Kidney tubule cell (primary cell): ENCODE results near the gene ATRIP.
A peak's percentile ranks its signal among the peaks of the same experiment; 100 is the strongest.
"Not testable (repeated sequence)": the region's sequence is repeated elsewhere in the genome, so short reads cannot be mapped to it uniquely, and the experiment has no call there.

Experiments used
- DNase-seq: peaks from one replicate; pipeline ENCODE4 v3.0.0-alpha.2; 2018; ENCODE audit warnings: low spot score

ATRIP gene

DNA sequence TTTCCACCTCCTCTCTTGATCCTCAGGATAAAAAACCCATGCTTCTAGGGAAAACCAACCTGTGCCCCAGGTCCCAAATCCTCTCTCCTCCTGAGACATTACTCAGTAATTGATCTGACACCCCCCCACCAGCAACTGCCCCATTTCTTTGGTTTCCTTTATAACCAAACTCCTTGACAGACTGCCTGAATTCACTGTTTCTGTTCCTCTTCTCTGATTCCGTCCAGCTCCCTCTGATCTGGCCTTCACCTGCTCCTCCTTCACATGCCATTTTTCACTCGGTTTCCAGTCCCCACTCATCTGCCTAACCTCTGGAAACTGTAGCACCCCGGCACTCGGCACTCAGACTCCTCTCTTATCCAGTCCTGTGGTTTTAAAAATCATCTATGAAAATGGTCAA, 8.7 kb upstream of the ATRIP start:
- DNase-seq = no peak

DNA sequence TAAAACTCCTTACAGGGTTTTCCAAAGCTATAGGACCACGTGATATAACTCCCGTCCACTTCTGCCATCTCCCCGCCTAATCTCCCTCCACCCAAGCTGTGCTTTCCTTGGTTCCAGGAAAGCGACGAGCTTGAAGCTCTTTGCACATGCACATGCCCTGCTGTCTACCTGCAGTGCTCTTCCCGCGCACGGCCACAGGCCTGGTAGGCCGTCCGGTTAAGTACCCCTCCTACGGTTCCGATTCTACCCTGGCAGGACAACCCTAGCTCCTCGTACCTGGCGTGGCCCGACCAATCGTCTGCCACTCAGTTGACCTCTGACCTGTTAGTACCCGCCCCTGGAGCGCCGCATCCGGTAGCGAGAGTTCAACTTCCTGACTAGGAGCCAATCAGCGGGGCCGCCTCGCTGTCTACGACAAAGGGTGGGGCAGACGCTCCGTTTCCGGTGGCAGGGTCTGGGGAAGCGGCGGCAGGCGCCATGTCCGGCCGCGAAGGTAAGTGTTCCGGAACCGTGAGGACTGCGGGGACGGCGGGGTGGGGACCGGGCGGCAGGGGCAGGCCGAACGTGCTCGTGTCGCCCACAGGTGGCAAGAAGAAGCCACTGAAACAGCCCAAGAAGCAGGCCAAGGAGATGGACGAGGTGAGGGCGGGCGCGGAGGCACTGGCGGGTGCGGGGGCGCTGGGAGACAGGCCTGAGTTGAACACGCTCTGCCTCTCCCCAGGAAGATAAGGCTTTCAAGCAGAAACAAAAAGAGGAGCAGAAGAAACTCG, 6.5 kb upstream of the ATRIP start, which contains the start of the genes CCDC51 and TMA7:
CCDC51 (minus strand) TSS at position 300 of the 770 bp plus-strand sequence. CDS start 4,991 bp downstream, outside the sequence.
TMA7 (plus strand) TSS at position 438 of the 770 bp plus-strand sequence; CDS start at position 478, 40 bp downstream.
- peak; percentile 98 for DNase-seq

DNA sequence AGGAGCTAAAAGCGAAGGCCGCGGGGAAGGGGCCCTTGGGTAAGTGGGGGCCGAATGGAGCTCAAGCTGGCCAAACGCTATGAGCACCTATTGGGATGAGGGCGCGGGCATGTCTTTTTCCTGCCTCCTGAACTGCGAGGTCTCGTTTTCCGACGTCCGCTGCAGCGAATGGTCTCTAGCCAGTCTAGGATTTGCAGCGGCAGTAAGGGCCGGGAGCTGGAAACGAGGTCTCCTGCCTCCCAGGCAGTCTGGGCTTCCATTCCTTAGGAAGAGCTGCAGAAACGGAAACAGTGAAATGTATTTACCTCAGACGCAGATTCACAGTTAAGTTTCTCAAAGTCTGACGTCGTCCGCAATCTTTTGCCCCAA, 6.0 kb upstream of the ATRIP start:
- DNase-seq = peak; percentile 27

DNA sequence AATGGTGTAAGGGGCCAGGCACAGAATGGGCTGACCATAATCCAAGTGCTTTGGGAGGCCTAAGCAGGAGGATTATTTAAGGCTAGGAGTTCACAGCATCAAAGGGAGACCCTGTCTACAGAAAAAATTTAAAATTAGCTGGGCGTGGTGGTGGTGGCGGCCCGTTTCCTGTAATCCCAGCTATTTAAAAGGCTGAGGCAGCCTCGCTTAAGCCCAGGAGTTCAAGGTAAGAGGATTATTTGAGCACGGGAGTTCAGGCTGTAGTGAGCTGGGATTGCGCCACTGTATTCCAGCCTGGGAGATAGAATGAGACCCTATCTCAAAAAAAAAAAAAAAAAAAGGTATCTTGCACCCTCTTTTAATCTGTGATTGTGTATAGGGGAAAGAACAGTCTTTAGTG, 4.6 kb upstream of the ATRIP start:
- no peak for DNase-seq

DNA sequence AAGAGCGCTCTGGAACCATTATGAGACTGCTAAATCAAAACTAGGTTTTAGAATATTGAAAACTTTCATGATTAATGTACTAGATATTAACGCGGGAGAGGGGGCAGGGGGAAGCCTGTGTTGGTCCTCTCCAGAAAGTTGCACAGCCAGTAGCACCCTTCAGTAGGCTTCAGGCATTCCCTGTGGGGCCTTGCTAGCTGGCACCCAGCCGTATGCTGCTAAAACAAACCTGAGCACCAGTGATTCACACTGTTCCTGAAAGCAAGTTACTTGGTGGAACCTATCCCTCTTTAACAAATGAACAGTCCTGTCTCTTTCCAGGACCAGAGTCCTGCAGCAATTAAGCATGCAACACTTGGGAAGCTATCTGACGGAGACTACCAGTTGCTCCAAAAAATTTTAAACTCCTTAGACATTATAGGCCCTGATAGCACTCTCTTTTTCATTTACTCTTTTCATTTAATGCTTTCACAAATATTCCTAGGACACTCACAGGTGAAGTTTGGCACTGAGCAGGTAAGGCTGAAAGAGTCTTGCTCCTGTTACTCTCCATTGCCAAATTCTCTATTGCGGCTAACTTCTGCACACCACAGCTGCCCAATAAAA, 1.2 kb upstream of the ATRIP start:
- peak; percentile 25 for DNase-seq

DNA sequence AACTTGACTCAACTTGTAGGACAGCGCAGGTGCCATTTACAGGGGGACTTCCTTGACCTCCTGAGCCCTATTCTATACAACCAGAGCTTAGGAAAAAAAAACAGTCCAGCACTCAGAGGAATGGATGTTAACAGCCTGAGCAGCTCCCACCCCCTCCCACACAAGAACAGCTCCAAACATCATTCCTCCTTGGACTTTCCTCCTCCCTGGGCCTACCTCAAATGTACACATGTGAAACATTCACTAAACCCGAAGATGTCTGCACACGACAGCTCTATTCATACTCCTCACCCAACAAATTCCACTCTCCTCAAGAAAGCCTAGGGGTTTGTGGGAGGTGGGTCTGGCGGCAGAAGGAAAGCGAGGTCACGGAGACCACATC, 503 bp upstream of the ATRIP start:
- no peak for DNase-seq

DNA sequence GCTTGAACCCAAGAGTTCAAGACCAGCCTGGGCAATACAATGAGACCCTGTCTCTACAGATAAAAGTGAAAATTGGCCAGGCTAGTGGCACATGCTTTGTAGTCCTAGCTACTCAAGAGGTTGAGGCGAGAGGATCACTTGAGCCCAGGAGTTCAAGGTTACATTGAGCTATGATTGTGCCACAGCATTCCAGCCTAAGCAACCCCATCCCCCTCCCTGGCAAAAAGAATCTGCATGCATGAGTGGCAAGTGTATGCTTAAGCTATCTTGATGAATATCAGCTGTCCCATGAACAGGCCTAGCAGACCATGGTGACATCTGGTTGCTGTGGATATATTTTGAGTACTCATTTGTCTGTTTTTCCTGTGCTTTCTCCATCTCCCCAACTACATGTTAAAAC, 4.7 kb downstream of the ATRIP start:
- no peak for DNase-seq

DNA sequence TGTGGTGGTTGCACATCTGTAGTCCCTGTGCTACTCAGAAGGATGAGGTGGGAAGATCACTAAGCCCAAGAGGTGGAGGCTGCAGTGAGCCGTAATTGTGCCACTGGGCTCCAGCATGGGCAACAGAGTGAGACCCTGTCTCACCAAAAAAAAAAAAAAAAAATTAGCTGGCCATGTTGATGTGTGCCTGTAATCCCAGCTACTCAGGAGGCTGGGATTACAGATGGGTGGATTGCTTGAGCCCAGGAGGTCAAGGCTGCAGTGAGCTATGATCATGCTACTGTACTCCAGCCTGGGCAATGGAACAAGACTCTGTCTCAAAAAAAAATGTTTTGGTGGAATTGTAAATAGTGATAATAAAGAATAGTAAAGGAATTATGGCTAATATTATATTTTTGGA, 9.9 kb downstream of the ATRIP start:
- DNase-seq = no peak

DNA sequence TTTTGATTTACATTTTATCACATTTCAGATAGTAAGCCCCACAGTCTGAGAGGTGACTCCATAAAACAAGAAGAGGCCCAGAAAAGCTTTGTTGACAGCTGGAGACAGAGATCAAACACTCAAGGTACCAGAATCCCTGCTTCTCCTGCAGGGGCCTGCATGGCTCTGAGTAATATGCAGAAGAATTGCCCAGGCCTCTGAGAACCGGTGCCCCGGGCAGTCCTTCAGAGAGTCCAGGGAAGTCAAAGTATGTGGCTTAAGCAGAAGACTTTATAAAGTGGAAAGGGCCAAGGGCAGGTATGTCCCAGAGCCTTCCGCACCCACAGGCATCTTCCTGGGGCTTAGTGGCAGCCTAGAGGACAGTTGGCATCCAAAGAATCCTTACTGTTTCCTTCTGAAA, 12.8 kb downstream of the ATRIP start:
- DNase-seq = no peak

DNA sequence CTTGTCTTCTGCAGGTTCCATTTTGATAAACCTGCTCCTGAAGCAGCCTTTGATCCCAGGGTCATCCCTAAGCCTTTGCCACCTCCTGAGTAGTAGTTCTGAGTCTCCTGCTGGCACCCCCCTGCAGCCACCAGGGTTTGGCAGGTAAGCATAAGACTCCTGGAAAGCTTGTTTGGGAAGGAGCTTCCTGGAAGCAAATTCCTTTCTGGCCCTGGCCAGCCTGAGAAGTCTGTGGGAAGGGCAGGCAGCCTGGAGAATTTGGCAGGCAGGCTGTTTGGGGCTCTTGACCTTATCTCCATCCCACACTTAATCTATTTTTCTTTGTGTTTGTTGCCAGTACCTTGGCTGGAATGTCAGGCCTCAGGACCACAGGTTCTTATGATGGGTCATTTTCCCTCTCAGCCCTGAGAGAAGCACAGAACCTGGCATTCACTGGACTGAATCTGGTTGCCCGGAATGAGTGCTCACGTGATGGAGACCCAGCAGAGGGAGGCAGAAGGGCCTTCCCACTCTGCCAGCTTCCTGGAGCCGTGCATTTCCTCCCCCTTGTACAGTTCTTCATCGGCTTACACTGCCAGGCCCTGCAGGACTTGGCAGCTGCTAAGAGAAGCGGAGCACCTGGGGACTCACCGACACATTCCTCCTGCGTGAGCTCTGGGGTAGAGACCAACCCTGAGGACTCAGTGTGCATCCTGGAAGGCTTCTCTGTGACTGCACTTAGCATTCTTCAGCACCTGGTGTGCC, 13.4 kb downstream of the ATRIP start:
- DNase-seq = no peak

DNA sequence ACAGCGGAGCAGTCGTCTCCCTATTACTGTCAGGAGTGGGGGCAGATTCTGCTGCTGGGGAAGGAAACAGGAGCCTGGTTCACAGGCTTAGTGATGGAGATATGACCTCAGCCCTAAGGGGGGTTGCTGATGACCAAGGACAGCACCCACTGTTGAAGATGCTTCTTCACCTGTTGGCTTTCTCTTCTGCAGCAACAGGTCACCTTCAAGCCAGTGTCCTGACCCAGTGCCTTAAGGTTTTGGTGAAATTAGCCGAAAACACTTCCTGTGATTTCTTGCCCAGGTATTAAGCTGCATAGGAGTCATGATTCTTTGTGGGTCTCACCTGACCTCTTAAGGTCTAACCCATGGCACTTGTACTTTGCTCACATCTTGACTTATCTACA, 14.0 kb downstream of the ATRIP start:
- no peak for DNase-seq

DNA sequence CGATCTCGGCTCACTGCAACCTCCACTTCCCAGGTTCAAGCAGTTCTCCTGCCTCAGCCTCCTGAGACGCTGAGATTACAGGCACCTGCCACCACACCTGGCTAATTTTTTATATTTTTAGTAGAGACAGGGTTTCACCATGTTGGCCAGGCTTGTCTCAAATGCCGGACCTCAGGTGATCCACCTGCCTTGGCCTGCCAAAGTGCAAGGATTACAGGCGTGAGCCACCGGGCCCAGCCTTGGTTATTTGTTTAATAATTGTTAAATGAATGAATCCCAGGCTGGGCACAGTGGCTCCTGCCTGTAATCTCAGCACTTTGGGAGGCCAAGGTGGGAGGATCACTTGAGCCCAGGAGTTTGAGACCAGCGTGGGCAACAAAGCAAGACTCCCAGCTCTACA, 15.2 kb downstream of the ATRIP start:
- not testable (repeated sequence) for DNase-seq

DNA sequence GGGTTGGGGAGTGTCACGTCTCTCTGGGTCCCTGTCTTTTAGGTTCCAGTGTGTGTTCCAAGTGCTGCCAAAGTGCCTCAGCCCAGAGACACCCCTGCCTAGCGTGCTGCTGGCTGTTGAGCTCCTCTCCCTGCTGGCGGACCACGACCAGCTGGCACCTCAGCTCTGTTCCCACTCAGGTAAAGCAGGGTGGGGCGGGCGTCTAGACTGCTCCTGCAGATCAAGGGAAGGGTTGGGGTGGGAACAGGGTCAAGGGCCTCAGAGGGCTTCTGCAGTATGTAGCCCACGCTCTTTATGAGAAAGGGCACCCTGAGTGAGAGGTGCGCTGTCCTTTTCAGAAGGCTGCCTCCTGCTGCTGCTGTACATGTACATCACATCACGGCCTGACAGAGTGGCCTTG, 17.2 kb downstream of the ATRIP start:
- no peak for DNase-seq

DNA sequence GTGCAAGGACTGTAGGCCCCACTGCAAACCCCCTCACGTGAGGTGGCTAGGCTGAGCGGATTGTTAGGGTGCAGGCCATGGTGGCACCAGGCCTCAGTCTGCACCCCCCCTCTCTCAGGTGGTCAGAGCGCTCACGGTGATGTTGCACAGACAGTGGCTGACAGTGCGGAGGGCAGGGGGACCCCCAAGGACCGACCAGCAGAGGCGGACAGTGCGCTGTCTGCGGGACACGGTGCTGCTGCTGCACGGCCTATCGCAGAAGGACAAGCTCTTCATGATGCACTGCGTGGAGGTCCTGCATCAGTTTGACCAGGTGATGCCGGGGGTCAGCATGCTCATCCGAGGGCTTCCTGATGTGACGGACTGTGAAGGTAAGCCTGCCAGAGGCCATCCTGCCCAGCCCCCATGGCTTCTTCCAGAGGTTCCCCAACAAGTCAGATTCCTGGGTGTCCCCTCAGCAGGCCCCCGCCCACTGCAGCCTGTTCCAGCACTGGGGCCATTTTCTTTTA, 18.2 kb downstream of the ATRIP start:
- no peak for DNase-seq

DNA sequence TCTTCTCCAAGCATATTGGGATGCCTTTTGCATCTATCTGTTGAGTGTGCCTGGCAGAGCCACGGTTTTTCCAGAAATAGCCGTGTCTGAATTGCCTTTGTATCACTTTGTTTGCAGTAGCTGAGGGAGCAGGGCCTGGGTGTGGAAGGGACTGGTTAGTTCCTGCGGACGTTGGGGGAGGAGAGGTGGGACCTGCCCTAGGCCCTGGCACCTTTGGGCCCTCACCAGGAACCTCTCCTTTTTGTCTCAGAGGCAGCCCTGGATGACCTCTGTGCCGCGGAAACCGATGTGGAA, 18.6 kb downstream of the ATRIP start:
- no peak for DNase-seq

DNA sequence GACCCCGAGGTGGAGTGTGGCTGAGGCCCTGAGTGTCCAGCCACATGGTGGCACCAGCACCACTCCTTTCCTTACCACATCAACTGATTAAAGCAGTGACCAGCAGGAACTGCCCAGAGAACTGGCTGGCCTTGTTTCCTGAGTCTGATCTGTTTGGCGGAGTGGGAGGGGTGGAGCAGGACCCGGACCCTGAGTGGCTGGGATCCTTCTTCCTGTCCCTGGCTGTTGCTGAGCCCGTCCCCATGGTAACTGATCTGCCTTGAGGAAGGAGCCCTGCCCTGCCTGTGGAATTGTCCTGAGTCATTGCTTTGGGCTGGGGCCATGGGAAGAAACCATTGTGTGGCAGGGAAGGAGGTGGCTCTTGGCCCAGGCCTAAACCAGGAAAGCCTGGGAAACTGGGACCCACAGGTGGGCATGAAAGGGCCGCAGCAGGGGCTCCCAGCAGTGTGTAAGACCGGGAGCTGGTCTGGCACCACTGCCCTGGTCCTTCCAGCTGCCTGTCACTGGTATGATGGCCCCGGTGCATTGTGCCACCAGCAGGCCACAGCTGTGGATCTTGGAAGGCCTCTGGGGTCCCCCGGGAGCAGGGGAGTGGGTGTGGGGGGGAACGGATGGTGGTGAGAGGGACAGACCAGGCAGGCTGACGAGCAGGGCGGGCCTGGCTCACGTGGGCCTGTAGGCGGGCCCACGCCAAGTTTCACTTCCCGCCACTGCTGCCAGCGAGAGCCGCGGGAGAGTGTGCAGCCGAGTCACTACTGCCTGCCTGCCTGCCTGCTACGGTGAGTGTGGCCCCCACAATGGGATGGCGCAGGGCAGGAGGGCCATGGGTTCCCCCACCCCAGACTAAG, 19.2 kb downstream of the ATRIP start:
- DNase-seq = peak; percentile 100

DNA sequence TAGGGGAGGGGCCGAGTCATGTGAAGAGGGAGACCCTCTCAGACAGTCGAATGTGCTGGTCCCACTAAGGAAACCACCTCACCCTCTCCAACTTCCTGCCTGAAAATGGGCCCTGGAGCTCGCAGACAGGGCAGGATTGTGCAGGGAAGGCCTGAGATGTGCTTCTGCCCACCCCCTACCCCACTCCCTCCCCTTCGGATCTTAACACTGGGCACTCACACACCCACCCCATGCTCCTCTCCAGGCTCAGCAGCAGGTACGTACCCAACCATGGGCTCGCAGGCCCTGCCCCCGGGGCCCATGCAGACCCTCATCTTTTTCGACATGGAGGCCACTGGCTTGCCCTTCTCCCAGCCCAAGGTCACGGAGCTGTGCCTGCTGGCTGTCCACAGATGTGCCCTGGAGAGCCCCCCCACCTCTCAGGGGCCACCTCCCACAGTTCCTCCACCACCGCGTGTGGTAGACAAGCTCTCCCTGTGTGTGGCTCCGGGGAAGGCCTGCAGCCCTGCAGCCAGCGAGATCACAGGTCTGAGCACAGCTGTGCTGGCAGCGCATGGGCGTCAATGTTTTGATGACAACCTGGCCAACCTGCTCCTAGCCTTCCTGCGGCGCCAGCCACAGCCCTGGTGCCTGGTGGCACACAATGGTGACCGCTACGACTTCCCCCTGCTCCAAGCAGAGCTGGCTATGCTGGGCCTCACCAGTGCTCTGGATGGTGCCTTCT, 20.0 kb downstream of the ATRIP start:
- no peak for DNase-seq

DNA sequence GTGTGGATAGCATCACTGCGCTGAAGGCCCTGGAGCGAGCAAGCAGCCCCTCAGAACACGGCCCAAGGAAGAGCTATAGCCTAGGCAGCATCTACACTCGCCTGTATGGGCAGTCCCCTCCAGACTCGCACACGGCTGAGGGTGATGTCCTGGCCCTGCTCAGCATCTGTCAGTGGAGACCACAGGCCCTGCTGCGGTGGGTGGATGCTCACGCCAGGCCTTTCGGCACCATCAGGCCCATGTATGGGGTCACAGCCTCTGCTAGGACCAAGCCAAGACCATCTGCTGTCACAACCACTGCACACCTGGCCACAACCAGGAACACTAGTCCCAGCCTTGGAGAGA, 20.5 kb downstream of the ATRIP start:
- no peak for DNase-seq

DNA sequence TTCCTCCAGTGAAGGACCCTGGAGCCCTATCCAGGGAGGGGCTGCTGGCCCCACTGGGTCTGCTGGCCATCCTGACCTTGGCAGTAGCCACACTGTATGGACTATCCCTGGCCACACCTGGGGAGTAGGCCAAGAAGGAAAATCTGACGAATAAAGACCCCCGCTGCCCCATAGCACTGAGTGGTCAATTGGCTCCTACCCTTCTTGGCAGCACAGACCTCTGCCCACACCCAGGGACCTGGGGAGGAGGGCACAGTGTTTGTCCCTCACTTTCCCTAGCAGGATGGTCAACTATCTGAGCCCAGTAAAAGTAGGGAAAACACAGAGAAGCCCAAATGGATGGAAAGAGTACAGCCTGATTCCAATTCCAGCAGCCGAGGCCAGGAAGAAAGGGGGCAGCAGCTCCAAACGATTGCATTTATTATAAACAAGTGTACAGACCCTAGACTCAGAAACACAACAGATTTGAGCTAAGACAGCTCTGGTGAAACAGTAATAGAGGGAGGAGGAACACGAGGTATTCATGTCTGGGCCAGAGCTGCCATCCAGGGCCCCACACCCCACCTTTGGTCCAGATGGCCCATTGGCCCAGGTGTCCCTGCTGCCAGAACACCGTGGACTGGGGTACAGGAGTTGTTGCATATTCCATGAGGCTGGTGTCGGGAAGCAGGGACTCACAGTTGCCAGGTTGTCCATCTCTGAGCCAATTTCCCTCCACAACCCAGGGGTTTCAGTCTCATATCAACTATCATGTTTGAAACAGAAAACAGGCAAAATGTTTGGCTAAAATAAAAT, 21.1 kb downstream of the ATRIP start:
- no peak for DNase-seq

DNA sequence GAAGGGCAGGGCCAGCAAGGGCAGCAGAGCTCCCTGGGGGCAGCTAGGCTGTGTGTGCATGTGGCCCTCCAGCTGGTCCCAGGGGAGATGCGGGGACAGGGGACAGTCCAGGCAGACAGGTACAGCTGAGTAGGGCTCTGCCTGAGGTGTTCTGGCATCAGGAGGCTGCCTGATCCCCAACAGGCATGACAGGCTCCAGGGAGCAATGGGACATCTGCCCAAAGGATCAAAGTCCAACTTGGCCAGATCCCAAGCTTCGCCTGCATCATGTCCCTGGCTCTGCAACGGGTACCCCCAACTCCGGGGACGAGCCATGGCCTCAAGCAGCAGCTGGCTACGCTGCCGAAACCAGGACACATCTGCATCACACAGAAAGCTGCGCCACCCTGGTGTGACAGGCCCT, 21.8 kb downstream of the ATRIP start:
- DNase-seq = no peak
